Epithelial cell of proximal tubule (primary cell): ENCODE measurements around the gene OTOP1. TPM values are rescaled to one million over a fixed set of nuclear protein-coding genes. Genes with fewer than 3 reads are reported as not detected.
"Not testable (repeated sequence)": the region's sequence is repeated elsewhere in the genome, so short reads cannot be mapped to it uniquely, and the experiment has no call there.

Source experiments
- DNase-seq: peaks from one replicate; pipeline ENCODE4 v3.0.0-alpha.2; 2011; ENCODE audit warnings: low read depth
- H3K4me3 ChIP-seq: 2 replicates; pipeline ENCODE4 v1.5.1; 2011; ENCODE audit warnings: low read depth, mild to moderate bottlenecking, low read length
- CTCF ChIP-seq: conservative IDR thresholded peaks from 2 replicates; pipeline ENCODE4 v1.5.1; 2012; ENCODE audit warnings: low read depth, mild to moderate bottlenecking, low read length
- total RNA-seq: library from RNA; depleted of rRNA; stranded (reverse); fragments of >200 nt; gene quantifications from 2 replicates; pipeline ENCODE4 v1.2.3, GENCODE V29; 2015

OTOP1 gene
- total RNA-seq, 1 donor from 2014 or later = not detected

- H3K4me3 ChIP-seq = no peak overlapping the region
- DNase-seq = no peak
- no peak for TF ChIP-seq CTCF
Measured at GRCh38 chr4:4204401-4204745, 22.4 kb downstream of the OTOP1 start.

GRCh38 chr4:4203688-4204400 is 22.9 kb downstream of the OTOP1 start:
- H3K4me3 ChIP-seq = no peak overlapping the region
- DNase-seq = no peak
- TF ChIP-seq CTCF = no peak

GRCh38 chr4:4202510-4202909 is 24.2 kb downstream of the OTOP1 start:
- no peak for TF ChIP-seq CTCF
- H3K4me3 ChIP-seq = no peak overlapping the region
- DNase-seq = no peak

- no peak for TF ChIP-seq CTCF
- DNase-seq = no peak
- no peak overlapping the region for H3K4me3 ChIP-seq
Measured at GRCh38 chr4:4200624-4201023, 26.1 kb downstream of the OTOP1 start.

- H3K4me3 ChIP-seq = no peak overlapping the region
- DNase-seq = no peak
- no peak for TF ChIP-seq CTCF
Measured at GRCh38 chr4:4195354-4195753, 31.4 kb downstream of the OTOP1 start.

GRCh38 chr4:4188557-4188956 is 38.2 kb downstream of the OTOP1 start:
- not testable (repeated sequence) for H3K4me3 ChIP-seq, DNase-seq

- no peak for DNase-seq
- H3K4me3 ChIP-seq = no peak overlapping the region
- TF ChIP-seq CTCF = no peak
Measured at GRCh38 chr4:4185528-4185927, 41.2 kb downstream of the OTOP1 start.
